GM06990 (cell line): ENCODE results near the gene MME.

ENCODE experiments used
- DNase-seq: peaks from one replicate; pipeline ENCODE4 v3.0.0-alpha.2; 2011; ENCODE audit not compliant: insufficient read length; ENCODE audit errors: extremely low read depth
- H3K27me3 ChIP-seq: replicated peaks from 2 replicates; pipeline ENCODE4 v1.6.0; 2011; ENCODE audit warnings: low read length; ENCODE audit not compliant: control insufficient read depth, insufficient read depth
- H3K36me3 ChIP-seq: 2 replicates; pipeline ENCODE4 v1.5.1; 2011; ENCODE audit warnings: low read length; ENCODE audit not compliant: control insufficient read depth, insufficient read depth
- H3K4me3 ChIP-seq: replicated peaks from 2 replicates; pipeline ENCODE4 v1.5.1; 2011; ENCODE audit warnings: low read depth, mild to moderate bottlenecking, control low read depth, low read length
- CTCF ChIP-seq: IDR thresholded peaks from 2 replicates; pipeline ENCODE4 v1.5.1; 2011; ENCODE audit warnings: low read length, control low read depth, mild to moderate bottlenecking, inconsistent platforms; ENCODE audit not compliant: insufficient read depth, poor library complexity, severe bottlenecking

Gene MME

DNA sequence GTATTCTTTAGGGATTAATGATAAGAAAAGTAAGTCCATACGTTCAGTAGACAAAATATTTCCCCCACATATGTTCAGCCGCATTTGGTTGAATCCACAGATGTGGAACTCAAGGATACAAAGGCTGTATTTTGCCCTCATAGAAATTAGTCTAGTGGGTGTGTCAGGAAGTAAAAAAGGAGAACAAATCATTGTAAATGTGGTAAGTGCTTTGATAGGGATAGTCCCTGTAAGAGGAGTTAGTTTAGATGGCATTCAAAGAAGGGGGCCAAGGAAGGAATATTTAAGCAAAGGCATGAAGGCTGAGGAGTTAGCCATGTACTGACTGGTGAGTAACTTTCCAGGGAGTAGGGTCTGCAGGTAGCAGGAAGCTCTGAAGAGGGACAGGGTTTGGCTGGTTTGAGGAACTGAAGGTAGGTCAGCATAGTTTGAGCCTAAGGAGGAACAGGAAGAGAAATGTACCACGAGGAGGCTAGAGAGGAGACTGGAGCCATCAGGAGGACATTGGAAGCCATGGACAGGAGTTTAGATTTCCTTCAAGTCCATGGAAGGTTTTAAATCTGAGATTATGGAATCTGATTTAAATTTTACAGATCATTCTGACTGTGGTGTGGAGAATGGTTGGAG, 98.8 kb downstream of the MME start:
- H3K27me3 ChIP-seq = peaks cover 2% of the 10 kb centered on the region; the same call in 1 of the 2 replicates
- DNase-seq = no peak
- H3K36me3 ChIP-seq = no peaks in the 10 kb centered on the region
- no peak overlapping the region for H3K4me3 ChIP-seq
- TF ChIP-seq CTCF = no peak

- Histone ChIP-seq H3K36me3 (no peaks in the 10 kb centered on the region), H3K27me3 (peaks cover 2% of the 10 kb centered on the region; the same call in 1 of the 2 replicates), H3K4me3 (no peak overlapping the region)
- no peak for DNase-seq
- no peak for TF ChIP-seq CTCF
These were observed 99.3 kb downstream of the MME start for GRCh38 chr3:155179437-155179827.

- H3K27me3 ChIP-seq = peaks cover 2% of the 10 kb centered on the region; the same call in 1 of the 2 replicates
- TF ChIP-seq CTCF = no peak
- no peak for DNase-seq
- no peak overlapping the region for H3K4me3 ChIP-seq
- H3K36me3 ChIP-seq = no peaks in the 10 kb centered on the region
These were observed 100.0 kb downstream of the MME start for GRCh38 chr3:155179966-155180757.

GRCh38 chr3:155182467-155182866, 102.3 kb downstream of the MME start:
- Histone ChIP-seq H3K4me3 (no peak overlapping the region), H3K36me3 (no peaks in the 10 kb centered on the region), H3K27me3 (peaks cover 2% of the 10 kb centered on the region; the same call in 1 of the 2 replicates)
- no peak for DNase-seq
- TF ChIP-seq CTCF = no peak

DNA sequence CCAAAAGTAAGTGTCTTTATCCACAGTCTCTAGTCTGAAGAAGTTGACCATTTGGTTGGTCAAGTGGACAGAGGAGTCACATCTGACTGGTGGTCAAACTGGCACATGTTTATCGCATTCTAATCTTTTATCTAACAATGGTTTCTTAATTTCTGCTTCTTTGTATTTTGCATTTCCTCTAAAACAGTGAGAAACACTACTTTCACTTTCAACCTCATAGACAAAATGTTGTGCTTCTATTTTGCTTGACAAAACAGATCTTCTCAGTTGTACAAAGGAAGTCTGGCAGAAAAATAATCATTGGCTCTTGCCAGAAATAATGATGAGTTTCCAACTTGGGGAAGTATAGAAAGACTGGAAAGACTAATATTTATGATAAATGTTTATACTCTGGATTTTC, 103.9 kb downstream of the MME start:
- no peak for TF ChIP-seq CTCF
- peaks cover 2% of the 10 kb centered on the region; the same call in 1 of the 2 replicates for H3K27me3 ChIP-seq
- no peak overlapping the region for H3K4me3 ChIP-seq
- no peak for DNase-seq
- H3K36me3 ChIP-seq = no peaks in the 10 kb centered on the region
